GM23338 (cell line): Measurements from ENCODE around the gene CDRT15L2. TPM values are rescaled to one million over a fixed set of nuclear protein-coding genes. Genes with fewer than 3 reads are reported as not detected.
"Not testable (repeated sequence)": the region's sequence is repeated elsewhere in the genome, so short reads cannot be mapped to it uniquely, and the experiment has no call there.

Experiments used
- ATAC-seq: fragments of 200-7000 bp; cut with Tn5 transposase; 3 replicates; pipeline ENCODE4 v1.9.1; 2020
- DNase-seq: peaks from one replicate; pipeline ENCODE4 v3.0.0-alpha.2; 2015; ENCODE audit warnings: low spot score
- H2AFZ ChIP-seq: fragments of 200-600 bp; sonication (generic); 2 replicates; pipeline ENCODE4 v1.8.0; 2016; ENCODE audit warnings: antibody characterized with exemption, mild to moderate bottlenecking, moderate library complexity
- H3F3A ChIP-seq: fragments of 200-600 bp; sonication (generic); replicated peaks from 2 replicates; pipeline ENCODE4 v1.8.0; 2017; ENCODE audit warnings: antibody characterized with exemption, mixed run types, low read depth
- H3K27ac ChIP-seq: fragments of 200-600 bp; sonication (generic); 2 replicates; pipeline ENCODE4 v1.6.1; 2016; ENCODE audit warnings: low read depth
- H3K27me3 ChIP-seq: fragments of 200-600 bp; sonication (generic); 2 replicates; pipeline ENCODE4 v1.8.0; 2016; ENCODE audit warnings: mild to moderate bottlenecking, mixed run types, moderate library complexity; ENCODE audit not compliant: insufficient read depth
- H3K36me3 ChIP-seq: fragments of 200-600 bp; sonication (generic); 2 replicates; pipeline ENCODE4 v1.8.0; 2016; ENCODE audit warnings: mild to moderate bottlenecking; ENCODE audit not compliant: insufficient read depth
- H3K4me1 ChIP-seq: fragments of 200-600 bp; sonication (generic); 2 replicates; pipeline ENCODE4 v1.8.0; 2016; ENCODE audit warnings: mild to moderate bottlenecking, moderate library complexity; ENCODE audit not compliant: insufficient read depth
- H3K4me2 ChIP-seq: fragments of 200-600 bp; sonication (generic); 2 replicates; pipeline ENCODE4 v1.7.1; 2017; ENCODE audit warnings: mixed run types
- H3K4me3 ChIP-seq: fragments of 200-600 bp; sonication (generic); 2 replicates; pipeline ENCODE4 v1.6.1; 2016; ENCODE audit warnings: mixed run types
- H3K79me2 ChIP-seq: fragments of 200-600 bp; sonication (generic); replicated peaks from 2 replicates; pipeline ENCODE4 v1.8.0; 2017; ENCODE audit warnings: mild to moderate bottlenecking; ENCODE audit not compliant: insufficient read depth
- H3K9me2 ChIP-seq: fragments of 200-600 bp; sonication (generic); 2 replicates; pipeline ENCODE4 v1.8.0; 2017; ENCODE audit not compliant: insufficient read depth
- H4K20me1 ChIP-seq: fragments of 200-600 bp; sonication (generic); replicated peaks from 2 replicates; pipeline ENCODE4 v1.8.0; 2017; ENCODE audit warnings: mild to moderate bottlenecking; ENCODE audit not compliant: insufficient read depth
- H3K27ac Mint-ChIP-seq: 2 replicates; pipeline ENCODE4 v1.8.0; 2020; ENCODE audit warnings: inconsistent platforms, mild to moderate bottlenecking, moderate library complexity, mixed read lengths
- H3K27me3 Mint-ChIP-seq: 3 replicates; pipeline ENCODE4 v1.8.0; 2022; ENCODE audit warnings: low read depth, mild to moderate bottlenecking, moderate library complexity, mixed read lengths, inconsistent platforms; ENCODE audit not compliant: insufficient read depth, poor library complexity
- H3K36me3 Mint-ChIP-seq: 3 replicates; pipeline ENCODE4 v1.8.0; 2021; ENCODE audit warnings: low read depth, mild to moderate bottlenecking, inconsistent platforms, moderate library complexity, mixed read lengths
- H3K4me1 Mint-ChIP-seq: 3 replicates; pipeline ENCODE4 v1.8.0; 2020; ENCODE audit warnings: mild to moderate bottlenecking, inconsistent platforms, mixed read lengths
- H3K4me3 Mint-ChIP-seq: 3 replicates; pipeline ENCODE4 v1.8.0; 2021; ENCODE audit warnings: moderate library complexity, mild to moderate bottlenecking, inconsistent platforms, mixed read lengths
- H3K9me3 Mint-ChIP-seq: 3 replicates; pipeline ENCODE4 v1.8.0; 2020; ENCODE audit warnings: moderate library complexity, mild to moderate bottlenecking, inconsistent platforms, mixed read lengths
- polyA plus RNA-seq: library from polyadenylated mRNA; unstranded; fragments of >200 nt; fragmentation: Nextera tagmentation; extraction: Ambion mirVana; gene quantifications from 2 replicates; pipeline ENCODE4 v1.2.1, GENCODE V29; 2016
- total RNA-seq: library from RNA; depleted of rRNA; stranded (reverse); fragments of >200 nt; shearing (Covaris generic); gene quantifications from 2 replicates; pipeline ENCODE4 v1.2.3, GENCODE V29; 2014

CDRT15L2 gene
- total and polyA plus RNA-seq, 2 experiments from 2014 or later: not detected

- H3K4me3 ChIP-seq, H3K36me3 ChIP-seq, H3K9me3 Mint-ChIP-seq, H3K9me2 ChIP-seq, H3K4me1 Mint-ChIP-seq, H3K27me3 Mint-ChIP-seq, DNase-seq, H3K27ac ChIP-seq, ATAC-seq, H3K4me3 Mint-ChIP-seq, H3K27ac Mint-ChIP-seq, H4K20me1 ChIP-seq, H3K79me2 ChIP-seq, H2AFZ ChIP-seq, H3F3A ChIP-seq, H3K36me3 Mint-ChIP-seq, H3K4me1 ChIP-seq, H3K27me3 ChIP-seq, H3K4me2 ChIP-seq: not testable (repeated sequence)
Observed at GRCh38 chr17:20540865-20541264, 38.7 kb upstream of the CDRT15L2 start.

- H3K9me3 Mint-ChIP-seq, H3K79me2 ChIP-seq, H3K36me3 ChIP-seq, H3F3A ChIP-seq, H3K27ac Mint-ChIP-seq, H3K27me3 ChIP-seq, H3K4me1 Mint-ChIP-seq, H3K4me1 ChIP-seq, DNase-seq, H3K27me3 Mint-ChIP-seq, H2AFZ ChIP-seq, H3K4me3 Mint-ChIP-seq, ATAC-seq, H3K27ac ChIP-seq, H3K9me2 ChIP-seq, H3K4me2 ChIP-seq, H4K20me1 ChIP-seq, H3K36me3 Mint-ChIP-seq, H3K4me3 ChIP-seq: not testable (repeated sequence)
Observed at GRCh38 chr17:20541853-20542546, 37.5 kb upstream of the CDRT15L2 start.

GRCh38 chr17:20547923-20548322 is 31.6 kb upstream of the CDRT15L2 start:
- not testable (repeated sequence) for H3K4me1 ChIP-seq, H3K4me2 ChIP-seq, H3K27me3 Mint-ChIP-seq, H3F3A ChIP-seq, H3K27ac Mint-ChIP-seq, H3K9me3 Mint-ChIP-seq, H3K36me3 Mint-ChIP-seq, H3K4me3 ChIP-seq, H3K79me2 ChIP-seq, H3K36me3 ChIP-seq, ATAC-seq, H3K4me1 Mint-ChIP-seq, H2AFZ ChIP-seq, H4K20me1 ChIP-seq, H3K4me3 Mint-ChIP-seq, H3K9me2 ChIP-seq, DNase-seq, H3K27ac ChIP-seq, H3K27me3 ChIP-seq

- H3K4me3 ChIP-seq, H3K4me1 Mint-ChIP-seq, H3K27me3 ChIP-seq, H3K27ac ChIP-seq, H3K9me3 Mint-ChIP-seq, H4K20me1 ChIP-seq, H3K36me3 ChIP-seq, H3K4me1 ChIP-seq, H3K36me3 Mint-ChIP-seq, H2AFZ ChIP-seq, H3K79me2 ChIP-seq, H3K27ac Mint-ChIP-seq, H3K27me3 Mint-ChIP-seq, DNase-seq, H3K4me2 ChIP-seq, H3K4me3 Mint-ChIP-seq, ATAC-seq, H3F3A ChIP-seq, H3K9me2 ChIP-seq: not testable (repeated sequence)
Observed at GRCh38 chr17:20552920-20553319, 26.6 kb upstream of the CDRT15L2 start.

- H3K4me2 ChIP-seq, H3K4me3 Mint-ChIP-seq, H3K27me3 Mint-ChIP-seq, H3K4me1 ChIP-seq, H3K36me3 ChIP-seq, H3K4me3 ChIP-seq, H3F3A ChIP-seq, H3K27me3 ChIP-seq, H2AFZ ChIP-seq, ATAC-seq, H3K4me1 Mint-ChIP-seq, H3K27ac Mint-ChIP-seq, H3K27ac ChIP-seq, DNase-seq, H3K9me2 ChIP-seq, H3K9me3 Mint-ChIP-seq, H4K20me1 ChIP-seq, H3K79me2 ChIP-seq, H3K36me3 Mint-ChIP-seq: not testable (repeated sequence)
Observed at GRCh38 chr17:20554728-20555127, 24.8 kb upstream of the CDRT15L2 start.

- not testable (repeated sequence) for H3K9me2 ChIP-seq, H4K20me1 ChIP-seq, H3K36me3 Mint-ChIP-seq, H3K27ac ChIP-seq, H3K27ac Mint-ChIP-seq, H3K4me2 ChIP-seq, H3K36me3 ChIP-seq, H3K9me3 Mint-ChIP-seq, H3K4me1 ChIP-seq, H3K27me3 Mint-ChIP-seq, H3K4me1 Mint-ChIP-seq, DNase-seq, ATAC-seq, H2AFZ ChIP-seq, H3K4me3 Mint-ChIP-seq, H3K79me2 ChIP-seq, H3F3A ChIP-seq, H3K4me3 ChIP-seq, H3K27me3 ChIP-seq
Observed at GRCh38 chr17:20555135-20556010, 24.2 kb upstream of the CDRT15L2 start.
